GM10248 (cell line): ENCODE results near the gene MAFG.
"Not testable (repeated sequence)": the region's sequence is repeated elsewhere in the genome, so short reads cannot be mapped to it uniquely, and the experiment has no call there.

Source experiments
- CTCF ChIA-PET: fragments of 300-600 bp; sonication (Branson Sonifier 250); formaldehyde crosslinking; extraction: SDS; loops from one replicate; lab custom pipeline; 2021; ENCODE audit warnings: antibody characterized with exemption; lab: Yijun Ruan, JAX
- POLR2A ChIA-PET: fragments of 350-650 bp; sonication (Branson Sonifier 250); formaldehyde crosslinking; extraction: SDS; loops from one replicate; lab custom pipeline; 2020; ENCODE audit warnings: antibody characterized with exemption; lab: Yijun Ruan, JAX
- DNase-seq: peaks from one replicate; pipeline ENCODE4 v3.0.0; 2012; ENCODE audit errors: extremely low spot score
- TF ChIP-seq, protein P1 (sequence below): IDR thresholded peaks from 2 replicates; pipeline ENCODE4 v1.5.1; 2012; ENCODE audit warnings: mild to moderate bottlenecking, low read depth; ENCODE audit errors: extremely low read depth, missing control alignments, control extremely low read depth

The MAFG gene

GRCh38 chr17:81957691-81958432 is 30.3 kb upstream of the MAFG start:
- TF ChIP-seq, protein P1, sequence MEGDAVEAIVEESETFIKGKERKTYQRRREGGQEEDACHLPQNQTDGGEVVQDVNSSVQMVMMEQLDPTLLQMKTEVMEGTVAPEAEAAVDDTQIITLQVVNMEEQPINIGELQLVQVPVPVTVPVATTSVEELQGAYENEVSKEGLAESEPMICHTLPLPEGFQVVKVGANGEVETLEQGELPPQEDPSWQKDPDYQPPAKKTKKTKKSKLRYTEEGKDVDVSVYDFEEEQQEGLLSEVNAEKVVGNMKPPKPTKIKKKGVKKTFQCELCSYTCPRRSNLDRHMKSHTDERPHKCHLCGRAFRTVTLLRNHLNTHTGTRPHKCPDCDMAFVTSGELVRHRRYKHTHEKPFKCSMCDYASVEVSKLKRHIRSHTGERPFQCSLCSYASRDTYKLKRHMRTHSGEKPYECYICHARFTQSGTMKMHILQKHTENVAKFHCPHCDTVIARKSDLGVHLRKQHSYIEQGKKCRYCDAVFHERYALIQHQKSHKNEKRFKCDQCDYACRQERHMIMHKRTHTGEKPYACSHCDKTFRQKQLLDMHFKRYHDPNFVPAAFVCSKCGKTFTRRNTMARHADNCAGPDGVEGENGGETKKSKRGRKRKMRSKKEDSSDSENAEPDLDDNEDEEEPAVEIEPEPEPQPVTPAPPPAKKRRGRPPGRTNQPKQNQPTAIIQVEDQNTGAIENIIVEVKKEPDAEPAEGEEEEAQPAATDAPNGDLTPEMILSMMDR, result no peak
- ChIA-PET POLR2A (no interaction called here), CTCF (no interaction called here)
- DNase-seq, result no peak

GRCh38 chr17:81956607-81957589 is 29.4 kb upstream of the MAFG start:
- DNase-seq, result no peak
- ChIA-PET CTCF (interaction anchor here (1.3 to 2.0 kb wide), 3 partner anchors 10 to 73 kb away, joined by 5 to 7 read pairs (median 5); partner anchors contain the start of genes CENPX and LRRC45), POLR2A (no interaction called here)
- TF ChIP-seq, protein P1, result no peak

- ChIA-PET POLR2A (no interaction called here), CTCF (interaction anchor here (1.2 to 2.5 kb wide), 8 partner anchors 11 to 82 kb away, joined by 3 to 8 read pairs (median 5); partner anchors contain the start of genes CENPX, DCXR and LRRC45)
- DNase-seq, result no peak
- TF ChIP-seq, protein P1, result no peak
Measured at GRCh38 chr17:81955756-81956544, 28.4 kb upstream of the MAFG start.

- TF ChIP-seq, protein P1, result no peak
- POLR2A ChIA-PET, result no interaction called here
Measured at GRCh38 chr17:81955058-81955681, 27.6 kb upstream of the MAFG start.

DNA sequence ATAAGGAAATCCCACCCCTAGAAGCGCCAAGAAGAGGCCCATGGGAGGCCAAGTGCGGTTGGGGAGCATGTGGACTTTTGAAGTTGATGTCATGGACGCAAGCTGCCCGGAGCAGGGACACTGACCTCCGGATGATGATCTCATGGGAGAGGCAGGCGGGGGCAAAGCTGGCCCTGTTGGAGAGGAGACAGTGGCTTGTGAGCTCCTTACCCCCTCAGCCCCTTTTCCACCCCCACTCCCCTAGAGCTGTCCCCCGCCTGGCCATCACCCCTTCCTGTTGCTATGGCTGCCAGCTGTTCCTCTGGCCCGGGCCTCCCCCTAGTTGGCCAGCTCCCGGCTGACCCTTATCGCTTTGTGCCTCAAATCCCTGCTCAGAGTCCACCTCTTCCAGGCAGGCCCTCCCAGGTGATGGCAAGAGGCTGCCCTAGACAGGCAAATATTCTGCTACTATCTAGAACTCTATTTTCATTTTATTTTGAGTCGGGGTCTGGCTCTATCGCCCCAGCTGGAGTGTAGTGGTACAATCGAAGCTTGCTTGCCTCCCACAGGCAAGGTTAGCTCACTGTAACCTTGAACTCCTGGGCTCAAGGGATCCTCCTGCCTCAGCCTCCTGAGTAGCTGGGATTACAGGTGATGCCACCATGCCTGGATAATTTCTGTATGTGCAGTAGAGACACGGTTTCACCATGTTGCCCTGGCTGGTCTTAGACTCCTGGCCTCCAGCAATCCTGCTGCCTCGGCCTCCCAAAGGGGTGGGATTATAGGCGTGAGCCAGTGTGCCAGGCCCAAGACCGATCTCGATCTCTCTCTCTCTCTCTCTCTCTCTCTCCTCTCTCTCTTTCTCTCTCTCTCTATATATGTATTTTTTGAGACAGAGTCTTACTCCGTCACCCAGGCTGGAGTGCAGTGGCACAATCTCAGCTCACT is 26.9 kb upstream of the MAFG start:
- DNase-seq, result no peak
- ChIA-PET POLR2A (interaction anchor here (0.5 kb wide), 1 partner anchor 62 kb away, joined by 6 read pairs; no protein-coding TSS in a partner anchor), CTCF (interaction anchor here (0.9 to 2.5 kb wide), 9 partner anchors 10 to 83 kb away, joined by 3 to 8 read pairs (median 4); partner anchors contain the start of genes CENPX, DCXR, LRRC45 and PCYT2)
- TF ChIP-seq, protein P1, result no peak

More at GRCh38 chr17:81955058-81955681, 27.6 kb upstream of the MAFG start:
- no peak for DNase-seq
- CTCF ChIA-PET, result interaction anchor here (0.9 to 2.5 kb wide), 9 partner anchors 11 to 82 kb away, joined by 3 to 8 read pairs (median 5); partner anchors contain the start of genes CENPX, DCXR and LRRC45

DNA sequence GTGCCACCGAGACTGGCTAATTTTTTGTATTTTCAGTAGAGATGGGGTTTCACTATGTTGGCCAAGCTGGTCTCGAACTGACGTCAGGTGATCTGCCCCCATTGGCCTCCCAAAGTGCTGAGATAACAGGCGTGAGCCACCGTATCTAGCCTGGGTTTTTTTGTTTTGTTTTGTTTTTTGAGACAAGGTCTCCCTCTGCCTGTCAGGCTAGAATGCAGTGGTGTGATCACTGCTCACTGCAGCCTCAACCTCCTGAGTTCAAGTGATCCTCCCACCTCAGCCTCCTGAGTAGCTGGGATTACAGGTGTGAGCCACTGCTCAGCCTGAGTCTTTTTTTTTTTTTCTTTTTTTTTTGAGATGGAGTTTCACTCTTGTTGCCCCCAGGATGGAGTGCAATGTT is 25.9 kb upstream of the MAFG start:
- CTCF ChIA-PET, result interaction anchor here (1.2 to 2.3 kb wide), 3 partner anchors 43 to 84 kb away, joined by 3 to 7 read pairs (median 3); partner anchors contain the start of genes DCXR and PCYT2
- DNase-seq, POLR2A ChIA-PET: not testable (repeated sequence)
